Measurements from ENCODE around the gene RFX4.

- TF ChIP-seq CTCF (conservative IDR thresholded peaks at IDR 0.05; ENCODE audit: low read depth, low read length) (no peak), EZH2 (IDR thresholded peaks at IDR 0.05; ENCODE audit: borderline replicate concordance, low read depth, low read length, poor library complexity, severe bottlenecking) (no peak)
Measured at GRCh38 chr12:106720696-106721095, 137.9 kb downstream of the RFX4 start.

Measured in A673 (cell line).